SK-N-SH (cell line): ENCODE results near the gene SFXN3.

Experiments
- CTCF ChIP-seq: fragments of 200-600 bp; sonication (generic); IDR thresholded peaks from 2 replicates; pipeline ENCODE4 v1.6.1; 2017; ENCODE audit warnings: antibody characterized with exemption, mild to moderate bottlenecking, moderate library complexity
- EZH2phosphoT487 ChIP-seq: fragments of 200-600 bp; sonication (generic); IDR thresholded peaks from 2 replicates; pipeline ENCODE4 v1.6.1; 2017; ENCODE audit warnings: low read depth, mixed run types, mild to moderate bottlenecking, antibody characterized with exemption, moderate library complexity, borderline replicate concordance
- FOXM1 ChIP-seq: IDR thresholded peaks from 2 replicates; pipeline ENCODE4 v1.4.0; 2012; ENCODE audit warnings: low read depth, mild to moderate bottlenecking
- JUND ChIP-seq: IDR thresholded peaks from 2 replicates; pipeline ENCODE4 v1.4.0; 2012
- MEF2A ChIP-seq: IDR thresholded peaks from 2 replicates; pipeline ENCODE4 v1.4.0; 2012; ENCODE audit warnings: low read depth, borderline replicate concordance
- REST ChIP-seq: IDR thresholded peaks from 2 replicates; pipeline ENCODE4 v1.6.1; 2012; ENCODE audit warnings: mild to moderate bottlenecking, low read depth, low read length, moderate library complexity
- RFX5 ChIP-seq: IDR thresholded peaks from 2 replicates; pipeline ENCODE4 v1.6.1; 2012; ENCODE audit warnings: mild to moderate bottlenecking, improper control_type of control experiment, low read length
- SMC3 ChIP-seq: IDR thresholded peaks from 2 replicates; pipeline ENCODE4 v1.6.1; 2012; ENCODE audit warnings: low read depth, low read length, improper control_type of control experiment
- TAF1 ChIP-seq: IDR thresholded peaks from 2 replicates; pipeline ENCODE4 v1.6.1; 2012; ENCODE audit warnings: low read depth, mild to moderate bottlenecking, low read length, moderate library complexity, borderline replicate concordance
- YY1 ChIP-seq: IDR thresholded peaks from 2 replicates; pipeline ENCODE4 v1.4.0; 2012; ENCODE audit warnings: low read depth, mild to moderate bottlenecking

- TF ChIP-seq CTCF (no peak), JUND (no peak; the same call in 1 of the 2 replicates), SMC3 (0 out of 2 replicates have a peak, but pooled peaks have one; percentile 3), REST (no peak), FOXM1 (no peak), RFX5 (no peak), YY1 (0 out of 2 replicates have a peak, but pooled peaks have one; percentile 25), EZH2phosphoT487 (no peak), MEF2A (no peak), TAF1 (peak; percentile 88)
Measured at GRCh38 chr10:101042667-101043362, 11.8 kb downstream of the SFXN3 start.
